ENCODE data around the gene SPAG5. TPM values are rescaled to one million over a fixed set of nuclear protein-coding genes. Genes with fewer than 3 reads are reported as not detected.

SPAG5 gene
- total and polyA plus RNA-seq, 4 donors, result 10.6 to 41.8 (median 12.8) TPM

DNA sequence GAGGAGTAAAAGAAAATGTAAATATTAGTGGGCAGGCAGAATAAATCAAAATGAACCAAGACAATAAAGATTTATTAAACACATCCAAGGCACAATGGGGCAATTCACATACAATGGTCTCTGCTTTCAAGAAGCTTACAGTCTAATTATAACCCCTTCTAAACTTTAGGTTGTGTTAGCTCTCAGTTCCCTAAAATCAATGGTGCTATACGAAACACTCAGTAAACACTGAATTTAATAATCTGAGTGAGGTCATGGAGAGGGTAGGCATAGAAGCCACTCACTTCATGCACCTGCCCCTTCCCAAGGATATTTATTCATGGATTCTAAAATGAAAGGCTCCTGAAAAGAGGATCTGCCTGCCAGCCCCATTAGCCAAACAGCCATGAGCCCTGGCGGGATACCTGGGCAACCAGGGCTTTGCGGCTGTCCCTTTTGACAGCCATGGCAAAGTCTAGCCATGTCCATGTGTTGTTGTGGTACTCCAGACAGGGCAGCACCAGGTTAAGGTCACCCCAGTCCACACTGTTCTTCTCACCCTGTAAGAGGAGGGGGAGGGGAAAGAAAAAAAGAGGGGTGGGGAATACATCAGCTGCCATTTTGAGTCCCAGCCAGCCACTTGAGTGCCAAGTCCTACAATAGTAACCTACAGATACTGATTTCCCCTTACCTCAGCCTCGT, 16.6 kb upstream of the SPAG5 start:
- no peak overlapping the region for H3K27ac ChIP-seq (ENCODE audit: low read depth in 1 of 2, low read length in 2 of 2)
- H3K9me3 ChIP-seq (ENCODE audit: control insufficient read depth in 4 of 4, low read length in 3 of 4), result no peaks in the 10 kb centered on the region
- H3K4me3 ChIP-seq (ENCODE audit: low read depth in 1 of 3, low read length in 3 of 3), result no peak overlapping the region
- WGBS, result 91% methylated on average over 4 of the region's 4 CpGs
- no peak overlapping the region for H3K9ac ChIP-seq (ENCODE audit: low read depth in 1 of 2, low read length in 2 of 2)
- no peak for DNase-seq (ENCODE audit: low spot score)
- peaks cover 15 to 76% (median 49%) of the 10 kb centered on the region in 4 donors for H3K36me3 ChIP-seq (ENCODE audit: control insufficient read depth in 4 of 4, insufficient read depth in 3 of 4, low read depth in 1 of 4, low read length in 3 of 4)
- H3K4me1 ChIP-seq (ENCODE audit: control insufficient read depth in 4 of 4, insufficient read depth in 4 of 4, low read length in 3 of 4), result peaks cover 2 to 6% (median 4%) of the 10 kb centered on the region in 4 donors
- no peaks in the 10 kb centered on the region for H3K27me3 ChIP-seq (ENCODE audit: control insufficient read depth in 4 of 4, insufficient read depth in 4 of 4, low read length in 3 of 4)
- TF ChIP-seq SP1 (IDR thresholded peaks at IDR 0.05), result no peak
- no peak for TF ChIP-seq GABPA (IDR thresholded peaks at IDR 0.05 in 1 of 2, conservative IDR thresholded peaks at IDR 0.05 in 1 of 2)
- TF ChIP-seq FOXA1 (IDR thresholded peaks at IDR 0.05), result no peak
- TF ChIP-seq, protein P1, sequence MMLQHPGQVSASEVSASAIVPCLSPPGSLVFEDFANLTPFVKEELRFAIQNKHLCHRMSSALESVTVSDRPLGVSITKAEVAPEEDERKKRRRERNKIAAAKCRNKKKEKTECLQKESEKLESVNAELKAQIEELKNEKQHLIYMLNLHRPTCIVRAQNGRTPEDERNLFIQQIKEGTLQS (IDR thresholded peaks at IDR 0.05), result no peak
- no peak for TF ChIP-seq RXRA (IDR thresholded peaks at IDR 0.05)
- no peak for TF ChIP-seq RAD21 (IDR thresholded peaks at IDR 0.05)
- TF ChIP-seq TAF1 (conservative IDR thresholded peaks at IDR 0.05), result no peak
- TF ChIP-seq EGR1 (IDR thresholded peaks at IDR 0.05; ENCODE audit: low read depth in 2 of 2), result no peak
- no peak for TF ChIP-seq NR2F2 (IDR thresholded peaks at IDR 0.05)
- no peak for TF ChIP-seq HNF4A (conservative IDR thresholded peaks at IDR 0.05)

DNA sequence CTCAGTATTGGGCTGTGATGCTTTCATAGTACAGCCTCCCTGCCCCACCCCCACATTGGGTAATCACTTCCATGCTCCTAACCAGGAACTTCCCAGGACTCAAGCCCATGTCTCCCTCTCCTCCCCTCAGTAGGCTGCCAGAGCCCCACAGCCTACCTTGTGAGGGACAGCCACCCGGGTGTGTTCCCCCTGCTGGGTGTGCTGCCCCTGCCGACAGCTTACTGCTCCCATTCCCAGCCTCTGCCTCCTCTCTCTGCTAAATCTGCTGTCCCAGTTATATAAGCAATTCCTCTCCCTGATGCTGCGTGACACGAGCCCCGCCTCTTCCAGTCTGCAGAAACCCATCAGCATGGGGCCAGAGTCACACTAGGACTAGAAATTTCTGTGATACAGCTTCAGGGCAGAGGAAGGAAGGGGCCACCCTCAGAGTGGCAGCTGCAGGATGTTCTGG, 15.1 kb upstream of the SPAG5 start, which contains the start of gene RSKR:
Gene RSKR (minus strand): TSS at position 255 of the 451 bp plus-strand sequence. CDS start 24 bp downstream, at position 231.
- Histone ChIP-seq H3K4me3 (ENCODE audit: low read depth in 1 of 3, low read length in 3 of 3) (no peak within 1 kb of the TSS), H3K27ac (ENCODE audit: low read depth in 1 of 2, low read length in 2 of 2) (no peak within 1 kb of the TSS), H3K9ac (ENCODE audit: low read depth in 1 of 2, low read length in 2 of 2) (no peak within 1 kb of the TSS), H3K27me3 (ENCODE audit: control insufficient read depth in 4 of 4, insufficient read depth in 4 of 4, low read length in 3 of 4) (no peaks in the 10 kb centered on the region), H3K9me3 (ENCODE audit: control insufficient read depth in 4 of 4, low read length in 3 of 4) (no peaks in the 10 kb centered on the region), H3K4me1 (ENCODE audit: control insufficient read depth in 4 of 4, insufficient read depth in 4 of 4, low read length in 3 of 4) (no peaks in the 10 kb centered on the region), H3K36me3 (ENCODE audit: control insufficient read depth in 4 of 4, insufficient read depth in 3 of 4, low read depth in 1 of 4, low read length in 3 of 4) (peaks cover 15 to 67% (median 43%) of the 10 kb centered on the region in 4 donors)
- WGBS, result 83% methylated on average over 5 of the region's 5 CpGs
- DNase-seq (ENCODE audit: low spot score), result no peak
- TF ChIP-seq FOXA2 (IDR thresholded peaks at IDR 0.05) (no peak), JUND (IDR thresholded peaks at IDR 0.05) (no peak), HNF4G (IDR thresholded peaks at IDR 0.05) (no peak), SP1 (IDR thresholded peaks at IDR 0.05) (no peak), GABPA (IDR thresholded peaks at IDR 0.05 in 1 of 2, conservative IDR thresholded peaks at IDR 0.05 in 1 of 2) (no peak), RAD21 (IDR thresholded peaks at IDR 0.05) (no peak), NR2F2 (IDR thresholded peaks at IDR 0.05) (no peak), FOXA1 (IDR thresholded peaks at IDR 0.05) (no peak), HNF4A (conservative IDR thresholded peaks at IDR 0.05) (no peak), TAF1 (conservative IDR thresholded peaks at IDR 0.05) (no peak), YY1 (IDR thresholded peaks at IDR 0.05) (no peak), EGR1 (IDR thresholded peaks at IDR 0.05; ENCODE audit: low read depth in 2 of 2) (no peak), RXRA (IDR thresholded peaks at IDR 0.05) (no peak)
- TF ChIP-seq, protein P2, sequence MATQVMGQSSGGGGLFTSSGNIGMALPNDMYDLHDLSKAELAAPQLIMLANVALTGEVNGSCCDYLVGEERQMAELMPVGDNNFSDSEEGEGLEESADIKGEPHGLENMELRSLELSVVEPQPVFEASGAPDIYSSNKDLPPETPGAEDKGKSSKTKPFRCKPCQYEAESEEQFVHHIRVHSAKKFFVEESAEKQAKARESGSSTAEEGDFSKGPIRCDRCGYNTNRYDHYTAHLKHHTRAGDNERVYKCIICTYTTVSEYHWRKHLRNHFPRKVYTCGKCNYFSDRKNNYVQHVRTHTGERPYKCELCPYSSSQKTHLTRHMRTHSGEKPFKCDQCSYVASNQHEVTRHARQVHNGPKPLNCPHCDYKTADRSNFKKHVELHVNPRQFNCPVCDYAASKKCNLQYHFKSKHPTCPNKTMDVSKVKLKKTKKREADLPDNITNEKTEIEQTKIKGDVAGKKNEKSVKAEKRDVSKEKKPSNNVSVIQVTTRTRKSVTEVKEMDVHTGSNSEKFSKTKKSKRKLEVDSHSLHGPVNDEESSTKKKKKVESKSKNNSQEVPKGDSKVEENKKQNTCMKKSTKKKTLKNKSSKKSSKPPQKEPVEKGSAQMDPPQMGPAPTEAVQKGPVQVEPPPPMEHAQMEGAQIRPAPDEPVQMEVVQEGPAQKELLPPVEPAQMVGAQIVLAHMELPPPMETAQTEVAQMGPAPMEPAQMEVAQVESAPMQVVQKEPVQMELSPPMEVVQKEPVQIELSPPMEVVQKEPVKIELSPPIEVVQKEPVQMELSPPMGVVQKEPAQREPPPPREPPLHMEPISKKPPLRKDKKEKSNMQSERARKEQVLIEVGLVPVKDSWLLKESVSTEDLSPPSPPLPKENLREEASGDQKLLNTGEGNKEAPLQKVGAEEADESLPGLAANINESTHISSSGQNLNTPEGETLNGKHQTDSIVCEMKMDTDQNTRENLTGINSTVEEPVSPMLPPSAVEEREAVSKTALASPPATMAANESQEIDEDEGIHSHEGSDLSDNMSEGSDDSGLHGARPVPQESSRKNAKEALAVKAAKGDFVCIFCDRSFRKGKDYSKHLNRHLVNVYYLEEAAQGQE (IDR thresholded peaks at IDR 0.05), result no peak
- TF ChIP-seq, protein P3, sequence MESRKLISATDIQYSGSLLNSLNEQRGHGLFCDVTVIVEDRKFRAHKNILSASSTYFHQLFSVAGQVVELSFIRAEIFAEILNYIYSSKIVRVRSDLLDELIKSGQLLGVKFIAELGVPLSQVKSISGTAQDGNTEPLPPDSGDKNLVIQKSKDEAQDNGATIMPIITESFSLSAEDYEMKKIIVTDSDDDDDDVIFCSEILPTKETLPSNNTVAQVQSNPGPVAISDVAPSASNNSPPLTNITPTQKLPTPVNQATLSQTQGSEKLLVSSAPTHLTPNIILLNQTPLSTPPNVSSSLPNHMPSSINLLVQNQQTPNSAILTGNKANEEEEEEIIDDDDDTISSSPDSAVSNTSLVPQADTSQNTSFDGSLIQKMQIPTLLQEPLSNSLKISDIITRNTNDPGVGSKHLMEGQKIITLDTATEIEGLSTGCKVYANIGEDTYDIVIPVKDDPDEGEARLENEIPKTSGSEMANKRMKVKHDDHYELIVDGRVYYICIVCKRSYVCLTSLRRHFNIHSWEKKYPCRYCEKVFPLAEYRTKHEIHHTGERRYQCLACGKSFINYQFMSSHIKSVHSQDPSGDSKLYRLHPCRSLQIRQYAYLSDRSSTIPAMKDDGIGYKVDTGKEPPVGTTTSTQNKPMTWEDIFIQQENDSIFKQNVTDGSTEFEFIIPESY (IDR thresholded peaks at IDR 0.05), result no peak
- TF ChIP-seq, protein P1 (IDR thresholded peaks at IDR 0.05), result no peak
- TF ChIP-seq, protein P4, sequence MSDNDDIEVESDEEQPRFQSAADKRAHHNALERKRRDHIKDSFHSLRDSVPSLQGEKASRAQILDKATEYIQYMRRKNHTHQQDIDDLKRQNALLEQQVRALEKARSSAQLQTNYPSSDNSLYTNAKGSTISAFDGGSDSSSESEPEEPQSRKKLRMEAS (IDR thresholded peaks at IDR 0.05), result no peak
- TF ChIP-seq, protein P5, sequence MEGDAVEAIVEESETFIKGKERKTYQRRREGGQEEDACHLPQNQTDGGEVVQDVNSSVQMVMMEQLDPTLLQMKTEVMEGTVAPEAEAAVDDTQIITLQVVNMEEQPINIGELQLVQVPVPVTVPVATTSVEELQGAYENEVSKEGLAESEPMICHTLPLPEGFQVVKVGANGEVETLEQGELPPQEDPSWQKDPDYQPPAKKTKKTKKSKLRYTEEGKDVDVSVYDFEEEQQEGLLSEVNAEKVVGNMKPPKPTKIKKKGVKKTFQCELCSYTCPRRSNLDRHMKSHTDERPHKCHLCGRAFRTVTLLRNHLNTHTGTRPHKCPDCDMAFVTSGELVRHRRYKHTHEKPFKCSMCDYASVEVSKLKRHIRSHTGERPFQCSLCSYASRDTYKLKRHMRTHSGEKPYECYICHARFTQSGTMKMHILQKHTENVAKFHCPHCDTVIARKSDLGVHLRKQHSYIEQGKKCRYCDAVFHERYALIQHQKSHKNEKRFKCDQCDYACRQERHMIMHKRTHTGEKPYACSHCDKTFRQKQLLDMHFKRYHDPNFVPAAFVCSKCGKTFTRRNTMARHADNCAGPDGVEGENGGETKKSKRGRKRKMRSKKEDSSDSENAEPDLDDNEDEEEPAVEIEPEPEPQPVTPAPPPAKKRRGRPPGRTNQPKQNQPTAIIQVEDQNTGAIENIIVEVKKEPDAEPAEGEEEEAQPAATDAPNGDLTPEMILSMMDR (IDR thresholded peaks at IDR 0.05; ENCODE audit: low read depth, low read length, missing input control), result no peak

Data from liver (tissue), 9 donors.